DMS153 treated with DMSO at 0.1 percent for 48 hours (cell line): ENCODE data around the gene POLD2.
"Not testable (repeated sequence)": the region's sequence is repeated elsewhere in the genome, so short reads cannot be mapped to it uniquely, and the experiment has no call there.

Source experiments
- DNase-seq: peaks from one replicate; lab custom pipeline; 2025; ENCODE audit not compliant: unreplicated experiment; lab: John Stamatoyannopoulos, UW

Gene POLD2

DNA sequence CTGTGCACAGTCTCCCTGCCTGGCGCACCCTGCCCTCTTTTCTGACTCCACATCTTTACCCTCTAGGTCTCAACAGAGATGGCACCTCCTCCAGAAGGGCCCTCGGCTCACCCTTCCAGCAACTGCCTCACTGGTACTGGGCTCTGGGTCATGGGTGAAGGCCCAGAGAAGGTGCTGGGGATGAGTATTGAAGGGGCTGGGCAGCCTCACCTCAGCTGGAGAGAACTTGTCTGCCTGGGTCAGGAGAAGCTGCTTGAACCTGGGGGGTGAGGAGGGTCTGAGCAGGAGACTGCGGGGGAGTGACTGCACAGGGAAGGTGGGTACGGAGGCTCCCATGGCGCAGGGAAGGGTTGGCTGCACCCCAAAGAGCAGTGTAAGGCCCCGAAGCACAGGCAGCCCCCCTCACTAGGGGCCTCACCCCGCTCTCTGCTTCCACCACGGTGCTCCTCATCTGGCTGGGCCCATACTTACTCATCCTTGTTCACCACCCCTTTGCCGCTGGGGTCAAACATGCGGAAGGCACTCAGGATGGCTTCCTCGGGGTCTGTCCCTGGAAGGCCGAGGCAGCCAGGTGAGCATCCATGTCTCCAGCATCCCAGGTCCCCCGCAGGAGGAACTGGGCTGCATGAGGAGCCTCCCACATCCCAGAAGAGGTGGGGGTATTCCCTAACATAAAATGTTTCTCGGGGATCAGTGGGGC lies 16.1 kb upstream of the POLD2 start:
- no peak for DNase-seq

DNA sequence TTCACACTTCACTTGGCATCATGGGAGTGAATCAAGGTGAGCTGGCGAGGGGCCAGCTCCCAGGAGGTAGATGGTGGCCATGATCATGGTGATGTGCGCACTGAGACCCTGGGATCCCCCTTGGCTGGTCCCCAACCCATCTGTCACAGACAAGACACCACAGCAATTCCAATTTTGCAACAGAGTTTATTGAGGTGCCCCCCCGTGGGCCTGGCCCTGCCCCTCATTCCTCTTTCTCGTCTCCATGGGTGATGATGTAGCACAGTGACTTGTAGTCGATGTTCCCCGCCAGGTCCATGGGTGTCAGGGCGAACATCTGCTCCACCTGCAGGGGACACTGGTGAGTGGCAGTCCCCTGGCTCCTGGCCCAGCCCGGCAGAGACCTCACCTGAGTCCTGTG lies 15.3 kb upstream of the POLD2 start:
- no peak for DNase-seq

DNA sequence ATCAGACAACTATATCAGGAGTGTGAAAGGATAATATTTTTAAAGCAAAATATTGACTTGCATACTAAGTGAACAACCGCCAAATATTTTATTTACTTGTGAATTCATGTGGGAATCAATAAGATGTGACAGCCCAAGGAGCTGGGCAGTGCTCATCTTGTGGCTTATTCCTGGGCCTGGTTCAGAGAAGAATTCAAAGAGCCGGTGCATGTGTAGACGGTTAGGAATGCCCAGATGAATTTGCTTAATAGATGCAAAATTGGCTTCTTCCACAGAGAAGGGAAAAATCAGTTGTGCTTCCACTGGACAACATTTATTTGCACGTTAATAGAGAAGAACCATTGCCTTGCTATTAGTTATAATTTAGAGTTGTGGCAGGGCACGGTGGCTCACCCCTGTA lies 13.4 kb upstream of the POLD2 start:
- DNase-seq, result no peak

DNA sequence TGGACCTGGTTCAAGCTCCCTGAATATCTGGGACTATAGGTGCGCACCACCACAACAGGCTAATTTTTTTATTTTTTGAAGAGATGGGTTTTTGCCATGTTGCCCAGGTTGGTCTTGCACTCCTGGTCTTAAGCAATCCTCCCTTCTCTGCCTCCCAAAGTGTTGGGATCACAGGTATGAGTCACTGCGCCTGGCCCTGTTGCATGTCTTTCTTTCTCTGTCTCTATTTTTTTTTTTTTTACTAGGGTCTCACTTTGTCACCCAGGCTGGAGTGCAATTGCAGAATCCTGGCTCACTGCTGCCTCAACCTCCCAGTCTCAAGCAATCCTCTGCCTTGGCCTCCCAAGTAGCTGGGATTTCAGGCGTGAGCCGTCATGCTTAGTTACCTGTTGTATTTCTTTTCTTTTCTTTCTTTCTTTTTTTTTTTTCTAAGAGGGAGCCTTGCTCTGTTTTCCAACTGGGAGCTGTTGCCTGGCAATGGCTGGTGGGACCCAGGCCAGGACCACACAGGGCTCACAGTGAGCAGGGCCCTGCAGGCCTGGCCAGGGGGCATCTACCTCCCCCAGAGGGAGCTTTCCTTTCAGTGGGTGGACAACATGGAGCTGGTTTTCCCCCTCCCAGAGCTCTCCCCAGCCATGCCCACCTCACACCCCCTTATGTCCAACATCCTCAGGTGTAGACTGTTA lies 11.7 kb upstream of the POLD2 start:
- no peak for DNase-seq

DNA sequence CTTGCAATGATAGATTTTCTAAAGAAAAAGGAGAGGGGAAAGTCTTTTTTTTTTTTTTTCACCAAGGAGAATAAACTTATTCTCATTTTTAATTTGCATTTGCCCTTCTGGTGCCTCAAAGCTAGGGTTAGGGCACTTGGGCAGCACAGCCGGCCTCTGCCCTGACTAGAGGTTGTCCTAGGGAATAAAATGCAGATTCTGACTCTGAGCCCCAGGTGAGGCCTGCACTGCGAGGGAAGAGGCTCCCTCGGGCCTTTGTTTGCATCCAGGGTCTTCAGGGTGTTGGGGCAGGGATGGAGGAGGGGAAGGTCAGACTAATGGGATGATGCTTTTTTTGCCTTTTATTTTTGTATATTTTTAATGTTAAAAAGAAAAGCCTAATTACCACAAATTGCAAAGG lies 9.9 kb upstream of the POLD2 start:
- no peak for DNase-seq

DNA sequence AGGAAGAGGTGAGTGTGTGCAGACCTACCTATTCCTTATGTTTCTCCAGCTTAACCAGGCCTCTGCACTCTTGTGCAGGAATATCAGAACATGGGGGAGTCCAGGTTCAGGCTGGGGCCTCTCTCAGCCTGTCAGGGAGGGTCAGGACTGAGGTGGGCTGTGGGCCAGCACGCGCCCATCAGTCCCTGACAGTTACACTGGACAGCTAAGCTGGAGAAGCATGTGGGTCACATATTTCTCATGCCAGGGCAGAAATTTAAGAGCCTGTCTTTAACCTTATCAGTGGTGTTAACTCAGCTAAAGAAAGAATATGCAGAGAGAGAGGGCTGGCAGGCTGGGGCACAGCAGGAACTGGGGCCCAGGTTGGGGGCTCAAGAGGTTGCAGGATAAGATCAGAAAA lies 8.7 kb upstream of the POLD2 start:
- DNase-seq, result no peak

DNA sequence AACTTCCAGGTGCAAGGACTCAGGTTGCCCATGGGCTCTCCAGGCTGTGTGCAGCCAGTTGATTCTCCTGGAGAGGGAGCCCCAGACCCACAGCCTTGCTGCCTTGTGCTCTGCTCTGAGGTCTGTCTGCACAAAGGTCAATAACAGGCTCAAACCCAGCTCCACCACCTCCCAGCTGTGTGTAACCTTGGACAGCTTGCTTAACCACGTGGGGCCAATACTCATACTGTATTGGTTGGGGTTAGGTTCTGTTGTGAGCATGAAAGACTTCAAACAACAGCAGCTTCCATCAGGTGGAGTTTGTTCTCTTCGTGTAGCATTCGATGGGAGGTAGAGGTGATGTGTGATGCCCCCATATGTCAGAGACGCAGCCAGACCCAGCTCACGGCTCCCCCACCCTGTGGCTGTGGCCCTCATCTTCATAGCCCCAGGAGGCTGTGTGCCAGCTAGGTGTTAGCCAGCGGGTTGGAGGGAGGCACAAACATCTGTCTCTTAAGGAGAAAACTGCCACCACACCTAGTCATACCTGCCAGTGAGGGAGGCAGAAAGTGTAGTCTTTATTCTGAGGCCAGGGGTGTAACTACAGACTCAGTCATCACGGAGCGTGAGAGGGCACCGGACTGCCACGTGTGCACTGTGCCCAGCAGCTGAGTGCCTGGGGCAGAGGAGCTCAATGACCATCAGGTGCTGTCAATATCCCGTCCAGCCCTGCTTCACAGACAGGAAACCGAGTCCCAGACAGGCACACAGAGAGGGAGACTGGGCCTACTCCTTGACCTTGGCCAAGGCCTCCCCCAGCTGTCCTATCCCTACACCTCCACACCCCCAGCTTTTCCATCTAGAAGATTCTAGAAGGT lies 8.1 kb upstream of the POLD2 start:
- no peak for DNase-seq

DNA sequence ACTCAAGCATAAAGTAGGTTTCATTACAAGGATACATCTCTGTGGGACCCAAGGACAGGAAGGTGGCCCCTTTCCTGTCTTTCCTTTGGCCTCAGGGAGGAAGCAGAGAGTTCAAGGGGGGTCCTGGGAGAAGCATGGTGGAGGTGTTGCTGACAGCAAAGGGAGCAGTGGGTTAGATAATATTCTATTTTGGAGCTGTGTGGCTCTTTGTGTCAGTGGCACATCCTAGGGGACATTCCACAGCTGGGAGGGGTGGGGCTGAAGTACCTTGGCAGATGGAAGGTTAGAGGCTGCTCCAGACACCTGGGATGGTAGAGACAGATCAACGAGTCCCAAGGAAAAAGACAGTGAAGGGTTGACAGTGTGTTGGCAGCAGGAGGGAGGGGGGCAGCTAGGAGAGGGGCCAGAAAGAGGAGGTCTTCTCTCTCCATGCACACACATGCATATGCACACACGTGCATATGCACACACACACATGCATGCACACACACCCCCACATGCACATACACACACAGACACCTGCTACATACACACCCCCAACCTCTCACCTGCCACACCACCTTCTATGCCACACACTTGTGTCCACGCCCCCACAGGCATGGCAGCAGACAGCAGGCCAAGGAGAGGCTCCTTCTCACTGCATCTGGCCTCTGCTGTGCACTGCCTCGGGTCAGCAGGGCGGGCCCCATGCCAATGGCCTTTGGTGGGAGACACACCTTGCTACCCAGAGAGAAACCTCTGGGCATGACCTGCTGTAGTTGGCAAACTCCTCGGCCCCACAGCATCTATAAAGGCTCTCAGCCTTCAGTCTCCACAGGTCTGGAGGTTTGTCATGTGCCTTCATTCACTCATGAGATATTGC lies 5.6 kb upstream of the POLD2 start:
- no peak for DNase-seq

DNA sequence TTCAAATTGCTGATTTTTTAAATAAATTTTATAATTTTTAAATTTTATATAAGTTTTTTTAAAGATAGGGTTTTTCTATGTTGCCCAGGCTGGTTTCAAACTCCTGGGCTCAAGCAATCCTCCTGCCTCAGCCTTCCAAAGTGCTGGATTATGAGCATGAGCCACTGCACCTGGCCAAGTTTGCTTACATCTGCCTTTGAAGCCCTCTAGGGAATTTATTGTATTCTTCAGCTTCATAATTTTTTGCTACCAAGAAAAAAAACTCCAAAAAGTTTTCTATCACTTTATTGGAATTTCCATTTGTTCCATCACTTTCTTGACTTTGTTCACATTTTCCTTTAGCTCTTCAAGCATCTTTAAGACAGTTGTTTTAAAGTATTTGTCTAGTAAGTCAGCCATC lies 3.8 kb upstream of the POLD2 start:
- DNase-seq, result no peak

DNA sequence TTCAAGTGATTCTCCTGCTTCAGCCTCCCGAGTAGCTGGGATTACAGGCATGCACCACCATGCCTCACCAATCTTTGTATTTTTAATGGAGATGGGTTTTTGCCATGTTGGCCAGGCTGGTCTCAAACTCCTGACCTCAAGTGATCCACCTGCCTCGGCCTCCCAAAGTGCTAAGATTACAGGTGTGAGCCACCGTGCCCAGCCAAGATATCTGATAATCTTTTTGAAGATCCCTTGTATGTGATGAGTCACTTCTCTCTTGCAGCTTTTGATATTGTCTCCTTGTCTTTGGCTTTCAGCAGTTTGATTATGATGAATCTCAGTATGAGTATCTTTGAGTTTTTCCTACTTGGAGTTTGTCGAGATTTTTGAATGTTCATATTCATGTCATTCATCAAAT lies 3.2 kb upstream of the POLD2 start:
- DNase-seq, result not testable (repeated sequence)

DNA sequence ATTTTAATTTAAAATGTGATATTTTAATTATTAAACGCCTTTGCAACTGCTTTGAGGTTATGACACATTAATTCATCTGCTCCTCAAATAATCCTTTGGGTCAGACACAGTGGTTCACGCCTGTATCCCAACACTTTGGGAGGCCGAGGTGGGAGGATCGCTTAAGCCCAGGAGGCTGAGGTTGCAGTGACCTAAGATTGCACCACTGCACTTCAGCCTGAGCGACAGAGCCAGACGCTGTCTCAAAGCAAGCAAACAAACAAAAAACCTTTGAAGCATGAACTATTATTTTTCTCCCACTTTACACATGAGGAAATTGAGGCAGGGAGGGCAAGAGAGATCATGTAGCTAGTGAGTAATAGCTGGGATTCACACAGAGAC lies 1.5 kb upstream of the POLD2 start:
- no peak for DNase-seq

DNA sequence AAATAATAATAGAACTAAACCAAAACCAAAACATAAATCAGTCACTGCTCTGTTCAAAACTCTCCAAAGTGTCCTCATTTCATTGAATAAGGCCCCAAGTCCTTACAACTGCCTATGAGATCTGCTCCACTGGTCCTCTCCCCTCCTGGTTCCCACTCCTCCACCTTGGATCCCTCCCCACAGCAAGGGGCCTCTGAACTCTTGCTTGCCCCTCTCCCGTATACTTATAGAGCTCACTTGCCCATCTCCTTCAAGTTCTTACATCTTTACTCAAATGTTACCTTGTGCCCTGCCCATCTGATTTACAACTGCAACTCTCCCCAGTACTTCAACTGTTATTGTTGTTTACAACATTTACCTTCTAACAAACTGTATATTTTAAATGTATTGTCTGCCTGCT lies 819 bp downstream of the POLD2 start:
- DNase-seq, result no peak

DNA sequence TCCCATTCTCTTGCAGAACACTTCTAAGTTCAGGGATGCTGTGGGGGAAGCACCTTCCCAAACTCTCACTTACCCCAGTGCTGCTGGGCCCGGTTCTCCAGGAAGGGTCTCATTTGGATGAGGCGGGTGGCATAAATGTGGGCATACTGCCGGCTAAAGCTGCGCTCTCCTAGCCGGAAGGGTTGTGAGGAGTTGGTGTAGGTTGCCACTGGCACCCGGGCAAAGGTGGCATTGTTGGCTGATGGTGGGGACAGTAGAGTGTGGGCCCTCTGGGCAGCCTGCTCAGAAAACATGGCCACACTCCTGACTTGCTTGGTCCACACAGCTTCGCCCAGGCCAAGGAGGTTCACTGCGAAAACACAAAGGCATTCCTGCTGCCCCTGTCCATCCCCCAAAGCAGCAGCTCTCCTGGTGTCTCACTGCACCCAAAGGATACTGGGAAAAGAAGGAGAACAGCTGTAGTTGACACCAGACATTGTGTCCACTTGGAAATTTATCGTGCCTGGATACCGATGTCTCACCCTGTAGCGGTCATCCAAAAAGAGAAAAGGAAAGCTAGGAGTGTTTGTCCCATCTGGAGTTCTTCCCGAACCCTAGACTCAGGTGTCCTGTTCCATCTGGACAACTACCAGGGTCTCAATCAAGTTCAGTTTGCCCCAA lies 1.5 kb downstream of the POLD2 start:
- no peak for DNase-seq

DNA sequence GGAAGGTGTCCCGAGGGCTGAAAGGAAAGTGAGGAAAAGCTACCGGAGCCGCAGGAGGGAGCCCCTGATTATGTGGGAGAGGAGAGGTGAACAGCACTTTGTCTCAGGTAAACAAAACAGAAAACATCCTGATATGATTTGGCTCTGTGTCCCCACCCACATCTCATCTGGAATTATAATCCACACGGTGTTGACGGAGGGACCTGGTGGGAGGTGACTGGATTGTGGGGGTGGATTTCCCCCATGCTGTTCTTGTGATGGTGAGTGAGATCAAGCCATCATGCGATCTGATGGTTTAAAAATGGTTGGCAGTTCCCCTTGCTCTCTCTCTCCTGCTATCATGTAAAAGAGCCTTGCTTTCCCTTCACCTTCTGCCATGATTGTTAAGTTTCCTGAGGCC lies 3.0 kb downstream of the POLD2 start:
- no peak for DNase-seq

DNA sequence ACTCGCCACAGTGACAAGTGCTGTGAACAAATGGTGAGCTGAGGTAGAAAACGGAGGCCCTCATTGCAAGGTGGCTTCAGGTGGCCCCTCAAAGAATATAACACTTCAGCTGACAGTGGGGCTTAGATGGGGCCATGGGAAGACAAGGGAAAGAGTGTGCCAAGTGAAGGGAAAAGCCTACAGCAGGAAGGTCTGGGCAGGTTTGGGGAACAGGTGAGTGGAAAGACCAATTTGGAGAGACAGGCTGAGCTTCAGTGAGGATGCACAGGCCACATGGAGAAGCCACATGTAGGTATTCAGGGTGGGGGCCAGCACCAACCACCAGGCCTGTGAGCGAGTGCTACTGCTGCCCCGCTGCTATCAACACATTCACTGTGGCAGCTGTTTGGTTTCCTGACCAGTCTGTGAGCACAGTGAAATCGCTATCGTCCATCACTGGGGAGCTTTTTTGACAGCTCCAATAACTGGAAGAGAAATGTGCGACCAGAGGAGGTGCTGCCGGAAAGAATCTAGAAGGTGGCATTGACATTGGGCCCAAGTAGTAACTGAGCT lies 3.4 kb downstream of the POLD2 start:
- DNase-seq, result no peak

DNA sequence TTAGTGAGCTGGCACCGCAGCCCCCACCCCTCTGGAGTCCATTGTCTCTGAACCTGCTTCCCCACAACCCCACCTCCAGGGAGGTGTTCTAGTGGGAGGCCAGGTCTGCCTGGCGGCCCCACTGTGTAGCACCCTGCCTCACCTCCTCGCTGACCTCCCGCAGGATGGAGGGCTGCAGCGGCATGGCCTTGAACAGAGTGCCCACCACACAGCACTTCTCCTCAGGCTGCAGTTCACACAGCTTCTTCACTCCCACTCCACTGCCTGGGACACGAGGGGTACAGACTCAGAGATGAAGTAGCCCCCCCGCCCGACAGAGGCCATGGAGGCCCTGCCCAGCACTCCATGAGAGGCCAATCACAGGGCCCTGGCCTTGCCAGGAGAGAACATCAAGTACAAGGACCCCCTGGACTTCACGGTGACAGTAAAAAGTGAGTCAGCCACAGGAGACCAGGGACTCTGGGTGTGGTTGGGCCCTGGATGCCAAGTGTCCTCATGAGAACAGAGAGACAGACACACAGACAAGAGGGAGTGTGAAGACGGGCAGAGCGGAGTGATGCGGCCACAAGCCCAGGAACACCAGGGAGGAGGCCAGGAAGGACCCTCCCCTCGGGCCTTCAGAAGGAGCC lies 5.4 kb downstream of the POLD2 start:
- no peak for DNase-seq

DNA sequence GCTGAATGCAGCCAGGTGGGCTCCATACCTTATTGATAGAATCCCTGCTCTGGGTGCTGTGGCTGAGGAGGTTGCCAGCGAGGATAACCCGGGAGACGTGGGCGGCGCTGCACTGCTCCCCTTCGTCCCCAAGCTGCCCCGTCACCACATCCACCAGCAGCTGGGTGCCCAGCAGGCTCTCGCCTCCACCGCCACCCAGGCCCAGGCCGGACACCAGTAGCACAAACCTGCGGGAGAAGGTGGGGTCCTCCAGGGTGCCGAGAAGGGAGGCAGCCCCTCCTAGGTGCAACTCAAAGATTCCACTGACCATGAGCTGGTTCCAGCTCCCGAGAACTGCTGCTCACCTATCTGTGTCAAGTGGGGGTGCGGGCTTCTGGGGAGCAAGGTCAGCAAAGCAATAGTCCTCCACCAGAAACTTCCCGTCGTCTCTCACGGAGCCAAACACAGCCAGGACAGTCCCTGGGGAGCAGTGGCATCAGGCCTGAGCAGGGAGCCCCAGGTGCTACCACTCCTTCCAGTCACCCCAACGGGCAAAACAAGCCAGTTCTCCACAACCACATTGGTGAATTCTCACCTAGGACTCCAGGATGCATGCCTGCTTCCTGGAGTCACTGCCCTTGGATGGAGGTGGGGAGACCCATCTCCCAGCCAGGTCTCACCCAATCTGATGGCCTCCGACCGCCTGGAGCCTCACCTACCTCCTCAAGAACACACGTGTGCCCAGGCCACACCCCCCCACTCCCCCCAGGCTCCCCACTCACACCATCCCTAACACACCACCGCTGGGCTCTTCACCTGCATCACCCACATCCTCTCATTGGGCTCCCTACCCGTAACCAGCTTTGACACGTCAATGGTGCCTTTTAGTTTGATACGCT lies 6.3 kb downstream of the POLD2 start:
- DNase-seq, result no peak

DNA sequence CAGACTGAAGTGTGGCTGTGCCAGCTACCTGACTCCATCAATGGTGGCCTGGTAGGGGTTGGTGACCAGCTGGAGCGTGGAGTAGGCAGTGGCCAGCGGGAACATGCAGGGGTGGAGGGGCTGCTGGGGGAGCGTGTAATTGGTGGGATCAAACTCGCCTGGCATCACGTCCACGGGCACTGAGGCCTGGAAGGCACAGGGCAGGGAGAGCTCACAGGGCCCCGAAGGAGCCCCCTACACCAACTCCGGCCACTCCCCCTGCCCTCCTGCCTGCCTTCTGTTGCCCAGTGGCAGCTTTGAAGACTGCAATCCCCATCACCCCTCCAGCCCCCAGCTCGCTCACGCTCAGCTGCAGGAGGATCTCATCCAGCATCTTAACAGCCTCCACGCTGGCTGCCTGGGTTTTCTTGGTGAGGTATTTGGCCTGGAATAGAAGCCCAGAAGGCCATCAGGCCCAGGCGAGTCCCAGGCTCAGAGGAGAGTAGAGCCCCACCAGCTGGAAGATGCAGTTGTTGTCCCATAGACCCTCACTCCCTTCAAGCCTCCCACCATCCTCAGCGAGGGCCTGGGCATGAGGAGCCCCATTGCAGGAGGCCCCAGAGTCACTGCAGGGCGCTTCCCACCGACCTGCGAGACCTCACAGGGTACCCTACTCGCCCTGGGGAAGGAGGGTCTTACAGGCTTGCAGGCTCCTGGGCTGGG lies 7.1 kb downstream of the POLD2 start:
- DNase-seq, result no peak
